Esophagus squamous epithelium (tissue), 4 donors: ENCODE data around the gene SLC14A1.

Experiments used
- POLR2A ChIP-seq, 4 donors: fragments of 450-650 bp; IDR thresholded peaks; one replicate each; pipeline ENCODE4 v1.6.1; 2017; ENCODE audit warnings: antibody characterized with exemption in 4 of 4, mild to moderate bottlenecking in 4 of 4, moderate library complexity in 3 of 4
- TF ChIP-seq, protein P1 (sequence below), 6 experiments: fragments of 450-650 bp in 4 of 6; fragments of 200-600 bp in 2 of 6; sonication (generic) in 2 of 6; IDR thresholded peaks; one replicate each; pipeline ENCODE4 v1.5.1; 2016 to 2019; ENCODE audit warnings: antibody characterized with exemption in 6 of 6, mild to moderate bottlenecking in 4 of 6, moderate library complexity in 4 of 6

- TF ChIP-seq, protein P1, sequence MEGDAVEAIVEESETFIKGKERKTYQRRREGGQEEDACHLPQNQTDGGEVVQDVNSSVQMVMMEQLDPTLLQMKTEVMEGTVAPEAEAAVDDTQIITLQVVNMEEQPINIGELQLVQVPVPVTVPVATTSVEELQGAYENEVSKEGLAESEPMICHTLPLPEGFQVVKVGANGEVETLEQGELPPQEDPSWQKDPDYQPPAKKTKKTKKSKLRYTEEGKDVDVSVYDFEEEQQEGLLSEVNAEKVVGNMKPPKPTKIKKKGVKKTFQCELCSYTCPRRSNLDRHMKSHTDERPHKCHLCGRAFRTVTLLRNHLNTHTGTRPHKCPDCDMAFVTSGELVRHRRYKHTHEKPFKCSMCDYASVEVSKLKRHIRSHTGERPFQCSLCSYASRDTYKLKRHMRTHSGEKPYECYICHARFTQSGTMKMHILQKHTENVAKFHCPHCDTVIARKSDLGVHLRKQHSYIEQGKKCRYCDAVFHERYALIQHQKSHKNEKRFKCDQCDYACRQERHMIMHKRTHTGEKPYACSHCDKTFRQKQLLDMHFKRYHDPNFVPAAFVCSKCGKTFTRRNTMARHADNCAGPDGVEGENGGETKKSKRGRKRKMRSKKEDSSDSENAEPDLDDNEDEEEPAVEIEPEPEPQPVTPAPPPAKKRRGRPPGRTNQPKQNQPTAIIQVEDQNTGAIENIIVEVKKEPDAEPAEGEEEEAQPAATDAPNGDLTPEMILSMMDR (IDR thresholded peaks at IDR 0.05): no peak
- no peak for TF ChIP-seq POLR2A (IDR thresholded peaks at IDR 0.05)
Observed at GRCh38 chr18:45713239-45713638, 10.7 kb upstream of the SLC14A1 start.
